GM11168 (cell line): Measurements from ENCODE around the gene KIAA0513.

ENCODE experiments used
- in situ Hi-C: fragments of 300-500 bp; cut with MboI; formaldehyde crosslinking; loops from one replicate; pipeline ENCODE4 v1.12.0; 2022; ENCODE audit warnings: low sequenced_read_pairs; ENCODE audit not compliant: unreplicated experiment

KIAA0513 gene

DNA sequence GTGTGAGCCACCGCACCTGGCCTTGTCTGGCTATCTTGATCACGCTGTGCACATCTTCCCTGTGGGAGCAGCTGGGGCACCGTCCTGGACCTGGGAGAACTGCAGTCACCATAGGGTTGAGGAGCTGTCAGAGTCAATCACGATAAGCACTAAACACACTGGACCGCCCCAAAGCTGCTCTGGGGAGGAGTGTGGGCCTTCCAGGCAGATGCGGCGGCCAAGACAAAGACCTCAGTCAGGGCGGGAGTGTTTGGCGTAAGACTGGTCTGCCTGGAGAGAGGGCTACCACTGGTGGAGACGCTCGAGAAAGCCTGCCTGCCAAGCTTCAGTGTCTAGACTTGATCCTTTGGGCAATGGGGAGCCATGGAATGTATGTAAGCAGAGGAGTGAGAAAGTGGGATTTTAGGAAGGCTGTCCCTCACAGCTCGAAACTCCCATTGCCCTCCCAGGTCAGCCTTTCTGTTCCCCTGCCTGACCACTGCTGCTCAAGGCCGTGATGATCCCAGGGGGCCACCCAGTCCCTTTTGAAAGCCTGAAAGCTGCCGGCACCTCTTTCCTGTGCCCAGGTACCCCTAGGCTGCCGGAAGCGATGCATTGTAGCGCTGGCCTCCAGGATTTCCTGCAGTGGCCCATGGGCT is 114.0 kb downstream of the KIAA0513 start:
- in situ Hi-C loops = no loop called here

DNA sequence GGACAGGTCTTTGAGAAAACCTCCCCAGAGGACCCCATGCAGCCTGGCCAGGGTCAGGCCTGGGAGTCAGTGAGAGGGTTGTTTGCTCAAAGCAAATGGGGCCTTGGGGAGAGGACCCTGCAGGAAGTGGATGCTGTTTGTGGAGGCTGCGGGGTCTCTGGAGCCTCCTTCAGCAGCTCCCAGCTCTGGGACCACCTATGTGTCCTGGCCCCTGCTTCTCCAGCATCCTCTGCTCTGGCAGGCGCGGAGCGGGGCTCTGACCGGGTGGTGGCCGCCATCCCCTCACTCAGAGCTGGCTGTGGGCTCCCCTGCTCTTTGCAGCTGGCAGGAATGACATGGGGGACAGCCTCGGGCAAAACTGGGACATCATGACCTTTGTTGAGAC is 114.5 kb downstream of the KIAA0513 start:
- in situ Hi-C loops = no loop called here

DNA sequence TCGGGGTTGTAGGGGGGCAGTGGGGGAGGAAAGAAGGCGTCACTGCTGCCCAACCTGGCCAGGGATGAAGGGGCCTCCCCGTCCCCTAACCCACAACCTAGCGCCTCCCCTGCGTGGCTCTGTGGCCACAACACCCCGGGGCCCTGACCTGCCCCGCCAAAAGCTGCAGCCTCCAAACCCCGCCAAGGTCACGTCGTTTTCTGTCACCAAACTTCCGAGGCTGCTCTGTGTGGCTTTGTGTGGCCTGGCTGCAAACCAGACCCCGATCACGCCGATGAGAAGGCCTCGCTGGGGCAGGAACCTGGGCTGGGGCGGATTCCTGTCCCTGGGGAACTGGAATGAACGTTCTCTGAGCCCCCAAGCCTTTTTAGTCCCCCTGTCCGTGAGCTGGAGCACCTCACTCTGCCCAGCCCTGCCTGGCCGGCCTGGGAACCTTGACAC is 115.2 kb downstream of the KIAA0513 start:
- in situ Hi-C loops = no loop called here
